ENCODE measurements around the gene ZNF836.
"Not testable (repeated sequence)": the region's sequence is repeated elsewhere in the genome, so short reads cannot be mapped to it uniquely, and the experiment has no call there.

DNA sequence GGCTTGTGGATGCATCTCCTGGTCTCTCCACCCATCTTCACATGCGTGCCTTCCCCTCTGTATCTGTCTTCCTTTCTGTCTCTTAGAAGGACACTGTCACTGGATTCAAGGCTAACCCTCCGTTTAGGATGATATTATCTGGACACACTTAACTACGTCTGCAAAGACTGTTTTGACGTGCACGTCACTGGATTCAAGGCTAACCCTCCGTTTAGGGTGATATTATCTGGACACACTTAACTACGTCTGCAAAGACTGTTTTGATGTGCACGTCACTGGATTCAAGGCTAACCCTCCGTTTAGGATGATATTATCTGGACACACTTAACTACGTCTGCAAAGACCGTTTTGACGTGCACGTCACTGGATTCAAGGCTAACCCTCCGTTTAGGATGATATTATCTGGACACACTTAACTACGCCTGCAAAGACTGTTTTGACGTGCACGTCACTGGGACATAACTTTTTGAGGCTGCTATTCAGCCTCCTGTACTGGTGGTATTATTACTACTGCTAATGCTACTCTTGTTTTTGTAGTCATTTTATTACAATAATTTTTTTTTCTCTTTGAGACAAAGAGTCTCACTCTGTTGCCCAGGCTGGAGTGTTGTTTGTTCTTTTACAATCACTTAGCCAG is 29.5 kb upstream of the ZNF836 start:
- TF ChIP-seq, protein P1, sequence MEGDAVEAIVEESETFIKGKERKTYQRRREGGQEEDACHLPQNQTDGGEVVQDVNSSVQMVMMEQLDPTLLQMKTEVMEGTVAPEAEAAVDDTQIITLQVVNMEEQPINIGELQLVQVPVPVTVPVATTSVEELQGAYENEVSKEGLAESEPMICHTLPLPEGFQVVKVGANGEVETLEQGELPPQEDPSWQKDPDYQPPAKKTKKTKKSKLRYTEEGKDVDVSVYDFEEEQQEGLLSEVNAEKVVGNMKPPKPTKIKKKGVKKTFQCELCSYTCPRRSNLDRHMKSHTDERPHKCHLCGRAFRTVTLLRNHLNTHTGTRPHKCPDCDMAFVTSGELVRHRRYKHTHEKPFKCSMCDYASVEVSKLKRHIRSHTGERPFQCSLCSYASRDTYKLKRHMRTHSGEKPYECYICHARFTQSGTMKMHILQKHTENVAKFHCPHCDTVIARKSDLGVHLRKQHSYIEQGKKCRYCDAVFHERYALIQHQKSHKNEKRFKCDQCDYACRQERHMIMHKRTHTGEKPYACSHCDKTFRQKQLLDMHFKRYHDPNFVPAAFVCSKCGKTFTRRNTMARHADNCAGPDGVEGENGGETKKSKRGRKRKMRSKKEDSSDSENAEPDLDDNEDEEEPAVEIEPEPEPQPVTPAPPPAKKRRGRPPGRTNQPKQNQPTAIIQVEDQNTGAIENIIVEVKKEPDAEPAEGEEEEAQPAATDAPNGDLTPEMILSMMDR (IDR thresholded peaks at IDR 0.05) = not testable (repeated sequence)
- not testable (repeated sequence) for TF ChIP-seq EP300 (IDR thresholded peaks at IDR 0.05; ENCODE audit: low read depth); POLR2A (IDR thresholded peaks at IDR 0.05)

Measured in transverse colon (tissue), 3 donors.